ENCODE results near the gene HSD17B12.

HSD17B12 gene

GRCh38 chr11:43685440-43685839 is 4.9 kb downstream of the HSD17B12 start:
- Histone ChIP-seq H3K4me1 (peaks cover 29 to 68% (median 41%) of the 10 kb centered on the region in 10 experiments), H3K4me2 (peak overlapping the region in 3 of 11 experiments; percentile 6 to 86 (median 44); a peak in 5 of 22 replicates), H3K36me3 (peaks cover 22 to 76% (median 54%) of the 10 kb centered on the region in 11 experiments), H3K9me3 (replicated peaks in 1 of 11) (peaks cover 0 to 40% (median 7%) of the 10 kb centered on the region in 11 experiments; a peak in 9 of 22 replicates), H3K9ac (no peak overlapping the region), H3K27me3 (no peaks in the 10 kb centered on the region), H4K20me1 (peaks cover 0 to 40% (median 19%) of the 10 kb centered on the region in 11 experiments; a peak in 16 of 22 replicates), H3K27ac (no peak overlapping the region), H3K4me3 (no peak overlapping the region)
- no peak for TF ChIP-seq Cebpa-rat (IDR thresholded peaks at IDR 0.05)

- no peak for TF ChIP-seq Cebpa-rat (IDR thresholded peaks at IDR 0.05)
- Histone ChIP-seq H3K27me3 (no peaks in the 10 kb centered on the region), H3K9ac (no peak overlapping the region), H3K4me2 (peak overlapping the region in 2 of 11 experiments; percentile 2 to 22; a peak in 2 of 22 replicates), H4K20me1 (peaks cover 3 to 44% (median 24%) of the 10 kb centered on the region in 11 experiments; a peak in 17 of 22 replicates), H3K4me1 (peaks cover 37 to 76% (median 48%) of the 10 kb centered on the region in 10 experiments), H3K27ac (no peak overlapping the region), H3K4me3 (no peak overlapping the region), H3K9me3 (replicated peaks in 1 of 11) (peaks cover 0 to 40% (median 7%) of the 10 kb centered on the region in 11 experiments; a peak in 9 of 22 replicates), H3K36me3 (peaks cover 22 to 83% (median 61%) of the 10 kb centered on the region in 11 experiments)
These were observed 5.7 kb downstream of the HSD17B12 start for GRCh38 chr11:43686207-43686606.

DNA sequence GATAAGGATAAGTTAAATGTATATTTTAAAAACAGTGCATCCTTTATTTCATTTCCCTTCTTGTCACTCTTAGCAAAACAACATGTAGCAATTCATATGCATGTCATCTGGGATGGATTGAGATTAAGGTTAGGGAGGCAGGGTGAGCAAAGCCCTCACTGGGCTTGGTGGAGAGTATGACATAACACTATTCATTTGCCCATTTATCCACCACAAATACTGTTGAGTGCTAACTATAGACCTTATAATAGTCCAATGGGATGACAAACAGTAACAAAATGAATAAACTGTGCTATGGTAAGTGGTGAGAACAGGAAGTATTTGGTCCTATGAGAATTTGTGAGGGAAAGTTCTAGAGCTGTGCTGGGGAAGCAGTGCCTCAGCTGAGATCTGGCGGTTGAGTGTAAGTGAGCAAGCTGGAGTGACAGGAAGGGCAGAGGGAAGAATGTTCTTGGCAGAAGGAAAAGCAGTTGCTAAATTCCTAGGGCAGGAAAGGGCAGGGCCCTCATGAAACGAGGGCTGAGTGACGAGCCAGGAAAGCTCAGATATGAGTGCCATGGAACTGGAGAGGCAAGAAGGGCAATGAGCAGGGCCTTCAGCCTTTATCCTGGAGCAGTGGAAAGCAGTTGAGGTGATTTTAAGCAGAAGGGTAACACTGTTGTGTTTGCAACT is 6.7 kb downstream of the HSD17B12 start:
- Histone ChIP-seq H3K9ac (0 out of 22 replicates have a peak overlapping the region, but pooled peaks of 1 of the 11 experiments have one; percentile 38), H3K27me3 (no peaks in the 10 kb centered on the region), H4K20me1 (peaks cover 7 to 55% (median 30%) of the 10 kb centered on the region in 11 experiments; a peak in 17 of 22 replicates), H3K27ac (0 out of 22 replicates have a peak overlapping the region, but pooled peaks of 1 of the 11 experiments have one; percentile 3), H3K4me2 (peak overlapping the region; percentile 2 to 65 (median 45); a peak in 18 of 22 replicates), H3K36me3 (peaks cover 22 to 91% (median 68%) of the 10 kb centered on the region in 11 experiments), H3K4me1 (peaks cover 41 to 77% (median 48%) of the 10 kb centered on the region in 10 experiments), H3K4me3 (no peak overlapping the region), H3K9me3 (replicated peaks in 1 of 11) (peaks cover 0 to 48% (median 7%) of the 10 kb centered on the region in 11 experiments; a peak in 9 of 22 replicates)
- TF ChIP-seq Cebpa-rat (IDR thresholded peaks at IDR 0.05) = no peak

- Histone ChIP-seq H3K4me1 (peaks cover 37 to 67% (median 45%) of the 10 kb centered on the region in 10 experiments), H3K4me2 (peak overlapping the region in 4 of 11 experiments; percentile 24 to 65 (median 50); a peak in 2 of 22 replicates), H3K36me3 (peaks cover 22 to 81% (median 60%) of the 10 kb centered on the region in 11 experiments), H3K27ac (no peak overlapping the region), H3K27me3 (no peaks in the 10 kb centered on the region), H3K9me3 (replicated peaks in 1 of 11) (peaks cover 0 to 48% (median 7%) of the 10 kb centered on the region in 11 experiments; a peak in 9 of 22 replicates), H3K9ac (no peak overlapping the region), H4K20me1 (peaks cover 7 to 59% (median 30%) of the 10 kb centered on the region in 11 experiments; a peak in 17 of 22 replicates), H3K4me3 (no peak overlapping the region)
- no peak for TF ChIP-seq Cebpa-rat (IDR thresholded peaks at IDR 0.05)
These were observed 7.9 kb downstream of the HSD17B12 start for GRCh38 chr11:43688394-43688793.

DNA sequence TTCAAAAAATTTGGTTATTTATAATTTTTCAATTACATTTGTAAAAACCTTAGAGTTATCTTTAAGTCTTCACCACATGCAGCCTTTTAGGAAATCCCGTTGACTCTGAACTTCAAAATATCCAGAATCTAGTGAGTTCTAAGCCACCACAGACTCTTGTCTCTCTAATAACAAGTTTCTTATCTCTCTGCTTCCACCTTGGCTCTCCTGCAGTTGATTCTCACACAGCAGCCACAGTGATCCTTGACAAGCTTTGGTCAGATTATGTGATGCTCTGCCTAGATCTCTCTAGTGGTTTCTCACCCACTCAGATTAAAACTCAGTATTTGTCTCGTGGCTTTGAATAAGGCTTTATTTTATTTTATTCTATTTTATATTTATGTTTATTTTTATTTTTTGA is 8.6 kb downstream of the HSD17B12 start:
- H3K9me3 ChIP-seq (replicated peaks in 1 of 11) = peaks cover 0 to 43% (median 7%) of the 10 kb centered on the region in 11 experiments; a peak in 9 of 22 replicates
- no peak overlapping the region for H3K27ac ChIP-seq
- H3K4me1 ChIP-seq = peaks cover 41 to 68% (median 50%) of the 10 kb centered on the region in 10 experiments
- H3K9ac ChIP-seq = no peak overlapping the region
- no peak overlapping the region for H3K4me3 ChIP-seq
- no peak overlapping the region for H3K4me2 ChIP-seq
- no peaks in the 10 kb centered on the region for H3K27me3 ChIP-seq
- peaks cover 16 to 73% (median 52%) of the 10 kb centered on the region in 11 experiments for H3K36me3 ChIP-seq
- peaks cover 7 to 62% (median 30%) of the 10 kb centered on the region in 11 experiments; a peak in 17 of 22 replicates for H4K20me1 ChIP-seq
- no peak for TF ChIP-seq Cebpa-rat (IDR thresholded peaks at IDR 0.05)

DNA sequence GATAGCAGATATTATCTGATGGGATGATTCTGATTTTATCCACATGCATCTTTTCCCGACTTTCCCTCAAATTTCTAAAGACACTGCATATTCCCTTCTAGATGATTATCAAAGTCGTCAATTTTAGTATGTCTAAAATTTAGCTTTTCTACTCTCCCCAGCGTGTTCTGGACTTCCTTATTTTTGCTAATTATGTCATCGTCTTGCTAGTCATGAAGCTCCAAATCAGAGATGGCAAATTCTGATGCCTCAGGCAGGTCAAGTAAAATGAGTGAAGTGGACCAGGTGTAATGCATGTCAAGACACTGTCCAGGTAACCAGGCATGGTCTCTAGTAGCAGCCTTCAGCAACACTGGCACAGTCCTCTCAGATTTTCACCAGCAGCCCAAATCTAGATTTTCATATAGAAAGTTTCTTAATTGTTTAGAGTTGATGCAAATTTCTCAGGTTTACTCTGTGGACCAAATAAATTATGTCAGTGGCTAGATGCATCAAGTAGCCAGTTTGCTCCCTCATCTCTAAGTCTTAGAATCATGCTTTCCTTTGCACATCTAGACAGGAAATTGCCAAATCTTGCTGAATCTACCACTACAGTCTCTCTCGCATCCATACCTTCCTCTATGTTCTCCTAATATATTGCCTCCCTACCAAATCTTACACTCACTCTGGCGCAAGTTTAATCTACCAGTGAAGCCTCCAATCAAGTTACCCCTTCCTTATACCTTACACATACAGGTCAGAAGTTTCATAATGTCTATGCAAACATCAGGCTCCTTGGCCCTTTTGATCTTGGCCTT is 10.6 kb downstream of the HSD17B12 start:
- H4K20me1 ChIP-seq = peaks cover 7 to 69% (median 30%) of the 10 kb centered on the region in 11 experiments; a peak in 17 of 22 replicates

DNA sequence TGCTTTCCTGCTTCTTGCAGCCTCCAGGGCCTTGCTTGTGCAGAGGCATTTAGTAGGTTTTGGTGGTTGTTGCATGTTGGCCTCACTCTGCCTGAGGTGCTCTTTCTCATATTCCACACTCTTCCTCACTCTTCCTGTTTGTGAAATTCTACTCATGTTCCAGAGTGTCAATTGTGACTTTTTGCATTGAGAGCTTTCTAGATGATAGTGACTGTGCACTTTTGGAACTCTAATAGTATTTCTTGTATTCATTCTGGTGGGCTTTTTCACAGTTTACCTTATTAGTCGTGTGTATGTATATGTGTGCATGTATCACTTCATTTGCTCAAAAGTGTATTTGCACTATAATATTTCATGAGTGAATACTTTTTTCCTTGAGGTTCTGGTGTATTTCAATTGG is 11.3 kb downstream of the HSD17B12 start:
- no peak for TF ChIP-seq Cebpa-rat (IDR thresholded peaks at IDR 0.05)
- Histone ChIP-seq H3K9ac (no peak overlapping the region), H3K4me2 (peak overlapping the region in 9 of 11 experiments; percentile 33 to 73 (median 40); a peak in 14 of 22 replicates), H3K27me3 (no peaks in the 10 kb centered on the region), H3K27ac (no peak overlapping the region), H3K4me3 (no peak overlapping the region), H3K4me1 (peaks cover 31 to 59% (median 49%) of the 10 kb centered on the region in 10 experiments), H3K36me3 (peaks cover 21 to 73% (median 50%) of the 10 kb centered on the region in 11 experiments), H4K20me1 (peaks cover 7 to 62% (median 30%) of the 10 kb centered on the region in 11 experiments; a peak in 17 of 22 replicates), H3K9me3 (replicated peaks in 1 of 11) (peaks cover 0 to 32% (median 13%) of the 10 kb centered on the region in 11 experiments; a peak in 12 of 22 replicates)

More for the DNA sequence above, 10.6 kb downstream of the HSD17B12 start:
- Histone ChIP-seq H3K9me3 (replicated peaks in 1 of 11) (peaks cover 0 to 34% (median 12%) of the 10 kb centered on the region in 11 experiments; a peak in 13 of 22 replicates), H3K27me3 (no peaks in the 10 kb centered on the region), H3K36me3 (peaks cover 22 to 73% (median 47%) of the 10 kb centered on the region in 11 experiments), H3K27ac (no peak overlapping the region), H3K4me3 (no peak overlapping the region), H3K4me1 (peaks cover 38 to 61% (median 51%) of the 10 kb centered on the region in 10 experiments), H3K4me2 (peak overlapping the region in 9 of 11 experiments; percentile 33 to 73 (median 40); a peak in 17 of 22 replicates), H3K9ac (no peak overlapping the region)
- TF ChIP-seq Cebpa-rat (IDR thresholded peaks at IDR 0.05) = no peak

- peak overlapping the region in 1 of 11 experiments; percentile 46; a peak in 2 of 22 replicates for H3K27ac ChIP-seq
- TF ChIP-seq Cebpa-rat (IDR thresholded peaks at IDR 0.05) = no peak
- peak overlapping the region in 9 of 11 experiments; percentile 2 to 85 (median 79); a peak in 16 of 22 replicates for H3K4me2 ChIP-seq
These were observed 12.5 kb downstream of the HSD17B12 start for GRCh38 chr11:43693069-43693468.

More at GRCh38 chr11:43693069-43693468, 12.5 kb downstream of the HSD17B12 start:
- peaks cover 0 to 23% (median 13%) of the 10 kb centered on the region in 11 experiments; a peak in 12 of 22 replicates for H3K9me3 ChIP-seq (replicated peaks in 1 of 11)
- no peak overlapping the region for H3K9ac ChIP-seq
- H4K20me1 ChIP-seq = peaks cover 0 to 59% (median 25%) of the 10 kb centered on the region in 11 experiments; a peak in 15 of 22 replicates
- H3K4me1 ChIP-seq = peaks cover 19 to 47% (median 37%) of the 10 kb centered on the region in 10 experiments
- H3K4me3 ChIP-seq = no peak overlapping the region
- peaks cover 28 to 73% (median 53%) of the 10 kb centered on the region in 11 experiments for H3K36me3 ChIP-seq
- no peaks in the 10 kb centered on the region for H3K27me3 ChIP-seq
